Prostate gland (tissue), 2 donors: ENCODE results near the gene BRINP1. TPM values are rescaled to one million over a fixed set of nuclear protein-coding genes. Genes with fewer than 3 reads are reported as not detected.
"Not testable (repeated sequence)": the region's sequence is repeated elsewhere in the genome, so short reads cannot be mapped to it uniquely, and the experiment has no call there.

Source experiments
- DNase-seq: peaks from one replicate; pipeline ENCODE4 v3.0.0-alpha.2; 2019; ENCODE audit warnings: low spot score
- H3K27ac ChIP-seq, 2 donors: fragments of 200-600 bp; sonication (generic); 2 replicates each; pipeline ENCODE4 v1.5.1; 2017 to 2019
- H3K27me3 ChIP-seq: fragments of 200-600 bp; sonication (generic); replicated peaks from 2 replicates; pipeline ENCODE4 v1.5.1; 2019; ENCODE audit not compliant: insufficient read depth
- H3K36me3 ChIP-seq, 2 donors: fragments of 200-600 bp; sonication (generic); 1 replicate in 1 of 2; 2 replicates in 1 of 2; pipeline versions ENCODE4 v1.5.1 to v1.8.1; 2017 to 2019
- H3K4me1 ChIP-seq: fragments of 200-600 bp; sonication (generic); replicated peaks from 2 replicates; pipeline ENCODE4 v1.5.1; 2019
- H3K4me3 ChIP-seq, 2 donors: fragments of 200-600 bp; sonication (generic); 2 replicates each; pipeline ENCODE4 v1.5.1; 2017 to 2019
- H3K9me3 ChIP-seq: fragments of 200-600 bp; sonication (generic); 2 replicates; pipeline ENCODE4 v1.5.1; 2017
- CTCF ChIP-seq, 4 experiments: fragments of 200-600 bp in 2 of 4; fragments of 450-650 bp in 2 of 4; sonication (generic) in 2 of 4; IDR thresholded peaks; 1 replicate in 3 of 4; 2 replicates in 1 of 4; pipeline ENCODE4 v1.5.1; 2016 to 2019; ENCODE audit warnings: antibody characterized with exemption in 4 of 4, mild to moderate bottlenecking in 2 of 4, moderate library complexity in 2 of 4
- POLR2A ChIP-seq: fragments of 450-650 bp; IDR thresholded peaks from one replicate; pipeline ENCODE4 v1.6.1; 2016; ENCODE audit warnings: antibody characterized with exemption, mild to moderate bottlenecking
- POLR2AphosphoS5 ChIP-seq: sonication (generic); formaldehyde crosslinking; IDR thresholded peaks from one replicate; pipeline ENCODE4 v1.6.1; 2017; ENCODE audit warnings: antibody characterized with exemption
- WGBS: methylation state at CpG from one replicate; pipeline ENCODE4 v1.1.5; 2018; 5-methylcytosine and 5-hydroxymethylcytosine counted together
- intact Hi-C: fragments of 100-400 bp; cut with DNase I; formaldehyde crosslinking; loops from one replicate; pipeline ENCODE4 v1.14.2; 2022
- total RNA-seq, 2 donors: library from RNA; depleted of rRNA; stranded (reverse); fragments of >200 nt; gene quantifications; one replicate each; pipeline ENCODE4 v1.1.0, GENCODE V29; 2016

Gene BRINP1
- total RNA-seq, 2 donors from 2014 or later: 0.96 to 8.8 TPM

- no peak for DNase-seq
- Histone ChIP-seq H3K4me1 (no peaks in the 10 kb centered on the region), H3K27me3 (no peaks in the 10 kb centered on the region), H3K4me3 (no peak overlapping the region), H3K27ac (no peak overlapping the region), H3K9me3 (no peaks in the 10 kb centered on the region), H3K36me3 (no peaks in the 10 kb centered on the region)
- intact Hi-C loops: no loop called here
- TF ChIP-seq POLR2A (no peak), CTCF (IDR thresholded peaks at IDR 0.05) (no peak), POLR2AphosphoS5 (no peak)
- 89% methylated on average over 9 of the region's 9 CpGs for WGBS
Measured at GRCh38 chr9:119177196-119177595, 192.0 kb downstream of the BRINP1 start.

- Histone ChIP-seq H3K9me3 (no peaks in the 10 kb centered on the region), H3K36me3 (no peaks in the 10 kb centered on the region), H3K4me3 (no peak overlapping the region), H3K27me3 (no peaks in the 10 kb centered on the region), H3K4me1 (no peaks in the 10 kb centered on the region), H3K27ac (no peak overlapping the region)
- TF ChIP-seq CTCF (IDR thresholded peaks at IDR 0.05) (no peak), POLR2AphosphoS5 (no peak)
- 9% methylated on average over 1 of the region's 1 CpG for WGBS
- intact Hi-C loops: no loop called here
- DNase-seq: no peak
Measured at GRCh38 chr9:119175581-119175980, 193.7 kb downstream of the BRINP1 start.

GRCh38 chr9:119169222-119169621 lies 200.0 kb downstream of the BRINP1 start:
- H3K9me3 ChIP-seq, H3K4me1 ChIP-seq, H3K27ac ChIP-seq, DNase-seq, H3K27me3 ChIP-seq, H3K36me3 ChIP-seq, intact Hi-C loops: not testable (repeated sequence)
- 27% methylated on average over 25 of the region's 27 CpGs for WGBS
- H3K4me3 ChIP-seq: peak overlapping the region in 1 of 2 donors; percentile 8

- Histone ChIP-seq H3K4me3 (no peak overlapping the region), H3K27ac (no peak overlapping the region), H3K36me3 (no peaks in the 10 kb centered on the region), H3K4me1 (no peaks in the 10 kb centered on the region), H3K27me3 (no peaks in the 10 kb centered on the region), H3K9me3 (no peaks in the 10 kb centered on the region)
- no peak for TF ChIP-seq POLR2AphosphoS5
- no peak for TF ChIP-seq CTCF (IDR thresholded peaks at IDR 0.05)
- no peak for TF ChIP-seq POLR2A
- intact Hi-C loops: no loop called here
- 98% methylated on average over 16 of the region's 16 CpGs for whole genome bisulfite sequencing
- DNase-seq: no peak
Measured at GRCh38 chr9:119167876-119168275, 201.4 kb downstream of the BRINP1 start.

- 97% methylated on average over 21 of the region's 21 CpGs for WGBS
- TF ChIP-seq POLR2AphosphoS5 (no peak), CTCF (IDR thresholded peaks at IDR 0.05) (no peak), POLR2A (no peak)
- Histone ChIP-seq H3K27me3 (no peaks in the 10 kb centered on the region), H3K9me3 (no peaks in the 10 kb centered on the region), H3K27ac (no peak overlapping the region), H3K36me3 (no peaks in the 10 kb centered on the region), H3K4me3 (no peak overlapping the region), H3K4me1 (no peaks in the 10 kb centered on the region)
- intact Hi-C loops: no loop called here
- no peak for DNase-seq
Measured at GRCh38 chr9:119167267-119167666, 202.0 kb downstream of the BRINP1 start.

GRCh38 chr9:119166096-119166495 lies 203.1 kb downstream of the BRINP1 start:
- H3K27me3 ChIP-seq: no peaks in the 10 kb centered on the region
- H3K4me1 ChIP-seq: no peaks in the 10 kb centered on the region
- H3K36me3 ChIP-seq: no peaks in the 10 kb centered on the region
- H3K9me3 ChIP-seq: no peaks in the 10 kb centered on the region
- TF ChIP-seq CTCF (IDR thresholded peaks at IDR 0.05) (no peak), POLR2A (no peak), POLR2AphosphoS5 (no peak)
- intact Hi-C loops: no loop called here
- no peak overlapping the region for H3K27ac ChIP-seq
- no peak overlapping the region for H3K4me3 ChIP-seq
- no peak for DNase-seq
